HG03520 (cell line): Measurements from ENCODE around the gene NDUFS5.
"Not testable (repeated sequence)": the region's sequence is repeated elsewhere in the genome, so short reads cannot be mapped to it uniquely, and the experiment has no call there.

Experiments
- ATAC-seq: cut with Tn5 transposase; IDR thresholded peaks from one replicate; pipeline ENCODE4 v1.9.1; 2021; ENCODE audit warnings: mild to moderate bottlenecking, moderate library complexity; ENCODE audit not compliant: unreplicated experiment

Gene NDUFS5

GRCh38 chr1:39061951-39062350 is 35.8 kb downstream of the NDUFS5 start:
- no peak for ATAC-seq

DNA sequence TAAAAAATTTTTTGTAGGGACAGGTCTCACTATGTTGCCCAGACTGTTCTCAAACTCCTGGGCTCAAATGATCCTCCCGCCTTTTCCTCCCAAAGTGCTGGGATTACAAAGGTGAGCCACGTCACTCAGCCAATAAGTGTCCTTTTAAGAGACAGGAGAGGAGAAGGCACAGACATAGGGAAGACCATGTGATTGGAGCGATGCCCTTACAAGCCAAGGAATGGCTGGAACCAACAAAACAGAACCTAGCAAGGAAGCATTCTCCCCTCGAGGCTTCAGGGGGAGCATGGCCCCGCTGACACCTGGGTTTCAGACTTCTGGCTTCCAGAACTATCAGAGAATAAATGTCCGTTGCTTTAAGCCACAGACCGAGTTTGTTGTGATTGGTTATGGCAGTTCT is 37.0 kb downstream of the NDUFS5 start:
- ATAC-seq = no peak

- ATAC-seq = no peak
These were observed 37.6 kb downstream of the NDUFS5 start for GRCh38 chr1:39063775-39064174.

DNA sequence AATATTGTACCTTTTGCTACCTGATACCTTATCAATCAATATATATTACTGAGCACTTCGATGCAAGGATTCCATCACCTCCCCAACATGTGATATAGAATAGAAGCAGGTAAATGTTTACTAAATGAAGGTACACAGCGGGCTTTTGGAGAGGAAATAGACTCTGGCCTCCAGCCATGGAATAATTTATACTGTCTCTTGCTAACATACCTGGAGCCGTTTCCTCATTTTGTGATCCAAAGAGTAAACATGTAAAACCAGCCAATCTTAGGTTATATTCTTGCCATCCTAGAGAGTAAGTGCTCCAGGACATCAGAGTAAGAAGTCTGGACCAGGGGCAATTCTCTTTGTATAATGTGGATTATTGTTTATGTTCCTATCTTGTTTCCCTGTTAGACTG is 39.4 kb downstream of the NDUFS5 start:
- ATAC-seq = no peak

- ATAC-seq = not testable (repeated sequence)
These were observed 42.1 kb downstream of the NDUFS5 start for GRCh38 chr1:39068227-39068626.

DNA sequence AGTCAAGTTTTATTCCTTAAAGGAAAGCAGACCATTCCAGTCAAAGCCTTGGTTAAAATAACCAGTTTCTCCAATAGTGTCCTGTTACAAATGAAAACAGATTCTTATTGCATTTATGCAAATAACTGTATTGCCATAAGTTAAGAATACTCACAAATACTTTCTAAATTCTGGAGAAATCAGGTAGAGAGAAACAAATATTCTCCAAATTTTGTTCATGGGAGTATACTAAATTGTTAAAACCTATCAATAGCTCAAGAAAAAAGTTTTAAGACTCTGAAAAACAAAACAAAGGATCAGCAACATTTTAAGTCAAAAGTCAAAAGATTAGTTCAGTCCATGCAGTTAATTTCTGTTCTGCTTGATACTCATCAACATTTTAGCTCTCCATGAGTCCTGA is 45.4 kb downstream of the NDUFS5 start:
- ATAC-seq = not testable (repeated sequence)

DNA sequence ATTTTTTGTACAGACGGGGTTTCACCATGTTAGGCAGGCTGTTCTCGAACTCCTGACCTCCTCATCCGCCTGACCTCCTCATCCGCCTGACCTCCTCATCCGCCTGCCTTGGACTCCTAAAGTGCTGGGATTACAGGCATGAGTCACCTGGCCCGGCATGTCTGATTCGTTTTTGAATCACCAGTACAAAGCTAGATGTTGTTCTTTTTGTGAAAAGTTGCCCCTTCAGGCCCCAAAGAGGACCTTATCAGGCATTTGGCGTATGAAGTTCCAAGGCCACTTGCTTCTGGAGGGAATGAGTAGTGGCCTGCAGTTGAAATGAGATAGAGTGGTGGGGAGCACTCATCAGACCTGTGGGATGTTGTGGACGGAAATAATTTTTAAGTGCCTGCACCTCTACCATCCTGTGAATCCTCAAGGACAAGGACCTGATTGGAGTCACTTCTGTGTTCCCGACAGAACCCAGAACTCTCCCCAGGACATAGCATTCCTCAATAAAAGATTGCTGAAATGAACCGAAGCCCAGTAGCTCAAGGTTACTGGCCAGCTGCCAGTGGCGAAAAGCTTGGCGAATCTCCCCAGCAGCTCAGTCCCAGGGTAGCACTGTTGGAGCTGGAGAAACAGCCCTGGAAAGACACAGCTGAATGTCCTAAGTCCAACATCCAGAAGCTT is 50.1 kb downstream of the NDUFS5 start:
- no peak for ATAC-seq

DNA sequence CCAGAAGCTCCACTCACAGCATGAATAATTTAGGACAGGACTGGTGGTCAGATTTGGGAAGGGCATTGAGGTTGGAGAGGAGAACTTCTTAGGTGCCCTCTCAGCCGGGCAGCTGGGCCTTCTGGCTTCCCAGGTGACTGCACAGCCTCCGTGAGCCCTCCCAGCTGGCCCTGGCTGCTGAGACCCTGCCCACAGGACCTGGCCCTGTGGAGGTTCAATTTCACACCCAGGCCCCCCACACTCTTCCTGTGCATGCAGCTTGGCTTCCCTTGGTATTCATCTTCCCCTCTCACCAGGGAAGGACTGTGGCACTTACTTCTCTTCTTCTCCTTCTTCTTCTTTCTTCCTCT is 50.6 kb downstream of the NDUFS5 start:
- ATAC-seq = no peak

- ATAC-seq = no peak
These were observed 54.2 kb downstream of the NDUFS5 start for GRCh38 chr1:39080269-39080826.

DNA sequence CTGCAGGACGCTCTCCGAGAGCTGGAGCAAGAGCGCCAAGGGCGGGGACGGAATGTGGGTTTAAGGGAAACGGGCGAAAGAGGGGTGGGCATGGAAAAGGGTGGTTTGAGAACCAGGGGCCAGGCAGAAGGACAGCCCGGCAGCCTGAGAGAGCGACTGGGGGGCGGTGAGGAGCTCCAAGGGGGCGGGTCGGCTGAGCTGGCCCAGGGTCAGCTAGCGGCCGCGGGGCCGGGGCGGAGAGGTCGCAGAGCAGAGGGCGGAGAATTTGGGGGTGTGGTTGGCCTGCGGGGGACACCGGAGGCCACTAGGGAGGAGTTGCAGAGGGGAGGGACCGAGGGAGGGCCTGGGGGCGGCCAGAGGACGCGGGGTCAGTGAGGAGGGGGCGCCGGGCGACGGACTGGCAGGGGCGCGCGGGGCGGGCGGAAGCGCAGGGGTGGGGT is 54.7 kb downstream of the NDUFS5 start:
- ATAC-seq = no peak

DNA sequence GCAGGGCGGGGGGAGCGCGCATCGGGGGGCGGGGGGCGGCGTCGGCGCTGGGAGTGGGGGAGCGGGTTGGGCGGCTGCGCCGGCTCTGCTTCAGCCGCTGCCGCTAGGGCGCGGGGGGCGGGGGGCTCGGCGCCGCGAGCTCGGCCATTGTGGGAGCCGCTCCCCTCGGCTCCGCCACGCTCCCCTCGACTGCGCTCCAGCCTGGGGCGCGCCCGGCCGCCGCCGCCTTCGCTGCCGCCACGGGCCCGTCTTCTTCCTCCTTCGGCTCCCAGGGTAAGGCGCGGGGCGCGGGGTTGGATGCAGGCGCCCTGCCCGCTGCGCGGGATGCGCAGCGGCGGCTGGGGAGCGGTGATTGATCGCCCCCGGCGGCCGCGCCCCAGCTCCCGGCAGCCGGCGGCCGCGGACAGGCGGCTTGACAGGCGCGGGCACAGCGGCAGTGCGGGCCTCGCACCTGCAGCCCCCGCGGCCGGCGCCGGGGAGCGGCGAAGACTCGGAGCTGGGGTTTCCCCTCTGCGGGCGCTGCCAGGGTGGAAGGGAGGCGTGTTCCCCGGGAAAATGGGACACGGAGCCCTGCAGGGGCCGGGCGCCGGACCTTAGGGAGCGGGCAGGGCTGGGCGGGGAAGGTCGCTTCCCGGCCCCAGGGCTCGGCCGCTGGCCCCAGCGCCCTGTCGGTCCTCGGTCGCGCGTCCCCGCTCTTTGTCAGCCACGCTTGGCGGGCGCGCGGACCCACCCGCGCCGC is 55.3 kb downstream of the NDUFS5 start:
- ATAC-seq = no peak

DNA sequence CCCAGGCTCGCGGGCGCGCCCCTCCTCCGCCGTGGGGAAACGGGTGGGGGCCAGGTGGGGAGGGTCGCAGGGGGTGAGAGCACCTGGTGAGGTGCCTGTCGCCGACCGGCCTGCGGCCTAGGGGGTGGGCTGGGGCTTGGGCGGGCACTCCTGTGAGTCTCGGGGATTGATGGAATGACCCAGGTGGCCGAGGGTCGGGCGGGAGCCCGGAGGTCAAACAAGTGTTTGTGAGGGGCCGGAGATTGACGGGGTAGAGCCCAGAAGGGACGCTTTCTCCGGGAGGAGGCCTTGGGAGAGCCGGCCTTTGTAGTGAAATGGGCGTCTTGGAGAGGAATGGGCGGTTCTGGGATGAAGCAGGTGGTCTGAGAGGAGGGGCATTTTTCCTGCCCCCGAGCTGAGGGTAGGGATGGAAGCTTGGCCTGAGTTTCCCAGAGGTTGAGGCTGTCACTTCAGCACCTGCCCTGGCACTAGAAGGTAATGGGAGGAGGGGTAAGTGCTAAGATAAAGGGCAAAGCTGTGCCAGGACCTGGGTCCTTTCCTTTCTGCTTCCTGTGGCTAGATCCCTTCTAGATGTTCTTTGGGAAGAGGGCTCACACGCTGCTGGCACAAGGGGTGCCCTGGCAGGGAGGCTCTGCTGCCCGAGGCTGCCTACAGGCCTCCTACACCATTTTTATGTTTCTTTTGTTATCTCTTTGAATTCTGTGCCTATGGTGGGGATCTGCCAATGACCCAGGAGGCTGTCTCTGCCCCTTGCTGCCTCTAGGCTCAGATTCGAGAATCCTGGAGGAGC is 56.1 kb downstream of the NDUFS5 start:
- ATAC-seq = no peak

DNA sequence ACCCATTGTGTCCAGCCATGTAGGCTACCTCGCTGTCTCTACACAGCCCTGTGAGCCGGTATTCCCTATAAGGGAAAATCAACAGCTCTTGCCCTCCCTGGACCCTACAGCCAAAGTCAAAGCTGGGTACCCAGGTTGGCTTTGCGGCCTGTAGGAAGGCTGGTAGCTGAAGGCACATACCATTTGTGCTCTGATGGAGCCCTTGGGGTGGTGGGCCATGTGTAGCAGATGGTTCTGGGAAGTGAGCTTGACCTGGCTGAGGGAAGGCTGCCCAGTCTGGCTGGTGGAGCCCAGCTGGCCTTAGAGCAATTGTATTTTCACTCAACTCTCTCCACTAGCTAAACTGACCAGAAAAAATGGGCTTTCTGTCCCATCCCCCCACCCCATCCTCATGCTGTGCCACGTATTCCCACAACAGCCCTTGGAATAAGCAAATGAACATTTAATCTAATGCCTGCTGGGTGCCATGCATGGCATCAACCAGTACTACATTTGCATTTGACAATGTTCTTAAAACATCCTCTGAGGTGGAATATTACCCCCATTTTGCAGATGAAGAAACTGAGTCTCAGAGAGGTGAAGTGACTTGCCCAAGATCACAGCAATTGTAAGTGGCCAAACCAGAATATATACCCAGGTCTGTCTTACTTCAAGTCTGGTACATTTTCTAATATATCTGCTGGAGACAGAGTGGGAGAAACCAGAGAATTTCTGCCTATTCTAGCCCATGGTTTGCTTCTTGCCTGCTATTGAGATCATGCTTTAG is 56.8 kb downstream of the NDUFS5 start:
- ATAC-seq = no peak

GRCh38 chr1:39084191-39084590 is 58.0 kb downstream of the NDUFS5 start:
- ATAC-seq = no peak
